ENCODE data around the gene FKRP. TPM values are rescaled to one million over a fixed set of nuclear protein-coding genes. Genes with fewer than 3 reads are reported as not detected.

Gene FKRP
- polyA plus RNA-seq, 1 donor (not counting 4 experiments of a cell fraction or from before 2014, with no cell fraction given): 6.1 TPM

DNA sequence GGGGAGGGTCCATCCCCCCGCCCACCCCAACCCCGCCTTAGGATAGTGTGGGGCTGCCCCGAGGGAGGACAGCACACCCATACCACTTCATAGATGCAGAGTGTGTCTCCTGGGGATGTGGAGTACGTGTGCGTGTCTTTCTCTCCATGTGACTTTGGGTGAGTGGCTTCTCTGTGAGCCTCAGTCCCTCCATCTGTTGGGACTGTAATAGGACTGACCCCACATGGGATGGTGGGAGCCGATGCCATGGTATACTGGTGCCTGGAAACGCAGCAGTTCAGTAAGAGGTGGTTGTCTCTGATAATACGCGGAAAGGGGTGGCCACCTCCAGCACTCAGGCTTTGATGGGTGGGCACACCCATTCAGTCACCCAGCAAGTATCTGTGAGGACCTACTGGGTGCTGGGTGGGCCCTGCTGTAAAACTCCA, 28.1 kb upstream of the FKRP start:
- peaks cover 18 to 28% of the 10 kb centered on the region in 2 experiments for H3K36me3 ChIP-seq (ENCODE audit: control insufficient read depth in 2 of 2, extremely low read depth in 1 of 2, insufficient read depth in 2 of 2, low read length in 2 of 2)
- no peak for FAIRE-seq
- H2AFZ ChIP-seq (ENCODE audit: control insufficient read depth, low read length): no peak overlapping the region
- no peak overlapping the region for H3K27ac ChIP-seq (ENCODE audit: control insufficient read depth, insufficient read depth, low read length)
- no peaks in the 10 kb centered on the region for H3K9me3 ChIP-seq (ENCODE audit: control insufficient read depth, low read depth, low read length)
- H3K79me2 ChIP-seq (ENCODE audit: control insufficient read depth, insufficient read depth, low read length): peaks cover 24% of the 10 kb centered on the region
- DNase-seq (ENCODE audit: low read depth, low spot score): no peak
- no peak overlapping the region for H3K9ac ChIP-seq (ENCODE audit: control insufficient read depth, extremely low read depth, insufficient read depth, low read length)
- peaks cover 17% of the 10 kb centered on the region for H3K4me1 ChIP-seq (ENCODE audit: control insufficient read depth, extremely low read depth, insufficient read depth, low read length)
- dilution Hi-C loops (cut with MboI; ENCODE audit: extremely low pct_ligation_motif_present, low sequenced_read_pairs): no loop called here
- H3K27me3 ChIP-seq (ENCODE audit: control insufficient read depth, extremely low read depth, insufficient read depth, low read length): no peaks in the 10 kb centered on the region
- H4K20me1 ChIP-seq (ENCODE audit: control insufficient read depth, extremely low read depth, insufficient read depth, low read length): peaks cover 2% of the 10 kb centered on the region
- H3K4me2 ChIP-seq (ENCODE audit: control insufficient read depth, extremely low read depth, insufficient read depth, low read depth, low read length): peak overlapping the region; percentile 83
- no peaks in the 10 kb centered on the region for H3K9me1 ChIP-seq (ENCODE audit: control insufficient read depth, extremely low read depth, insufficient read depth, low read length)
- TF ChIP-seq, protein P1, sequence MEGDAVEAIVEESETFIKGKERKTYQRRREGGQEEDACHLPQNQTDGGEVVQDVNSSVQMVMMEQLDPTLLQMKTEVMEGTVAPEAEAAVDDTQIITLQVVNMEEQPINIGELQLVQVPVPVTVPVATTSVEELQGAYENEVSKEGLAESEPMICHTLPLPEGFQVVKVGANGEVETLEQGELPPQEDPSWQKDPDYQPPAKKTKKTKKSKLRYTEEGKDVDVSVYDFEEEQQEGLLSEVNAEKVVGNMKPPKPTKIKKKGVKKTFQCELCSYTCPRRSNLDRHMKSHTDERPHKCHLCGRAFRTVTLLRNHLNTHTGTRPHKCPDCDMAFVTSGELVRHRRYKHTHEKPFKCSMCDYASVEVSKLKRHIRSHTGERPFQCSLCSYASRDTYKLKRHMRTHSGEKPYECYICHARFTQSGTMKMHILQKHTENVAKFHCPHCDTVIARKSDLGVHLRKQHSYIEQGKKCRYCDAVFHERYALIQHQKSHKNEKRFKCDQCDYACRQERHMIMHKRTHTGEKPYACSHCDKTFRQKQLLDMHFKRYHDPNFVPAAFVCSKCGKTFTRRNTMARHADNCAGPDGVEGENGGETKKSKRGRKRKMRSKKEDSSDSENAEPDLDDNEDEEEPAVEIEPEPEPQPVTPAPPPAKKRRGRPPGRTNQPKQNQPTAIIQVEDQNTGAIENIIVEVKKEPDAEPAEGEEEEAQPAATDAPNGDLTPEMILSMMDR (optimal IDR thresholded peaks at IDR 0.05 in 1 of 3, IDR thresholded peaks at IDR 0.05 in 1 of 3, conservative IDR thresholded peaks at IDR 0.05 in 1 of 3; ENCODE audit: extremely low read depth in 1 of 3, insufficient read depth in 2 of 3, low read length in 3 of 3): no peak
- no peak for TF ChIP-seq EZH2 (IDR thresholded peaks at IDR 0.05; ENCODE audit: low read length)
- H3K4me3 ChIP-seq (ENCODE audit: control insufficient read depth in 2 of 3, extremely low read depth in 1 of 3, insufficient read depth in 2 of 3, low read depth in 1 of 3, low read length in 3 of 3): peak overlapping the region in 2 of 3 experiments; percentile 90 to 96

DNA sequence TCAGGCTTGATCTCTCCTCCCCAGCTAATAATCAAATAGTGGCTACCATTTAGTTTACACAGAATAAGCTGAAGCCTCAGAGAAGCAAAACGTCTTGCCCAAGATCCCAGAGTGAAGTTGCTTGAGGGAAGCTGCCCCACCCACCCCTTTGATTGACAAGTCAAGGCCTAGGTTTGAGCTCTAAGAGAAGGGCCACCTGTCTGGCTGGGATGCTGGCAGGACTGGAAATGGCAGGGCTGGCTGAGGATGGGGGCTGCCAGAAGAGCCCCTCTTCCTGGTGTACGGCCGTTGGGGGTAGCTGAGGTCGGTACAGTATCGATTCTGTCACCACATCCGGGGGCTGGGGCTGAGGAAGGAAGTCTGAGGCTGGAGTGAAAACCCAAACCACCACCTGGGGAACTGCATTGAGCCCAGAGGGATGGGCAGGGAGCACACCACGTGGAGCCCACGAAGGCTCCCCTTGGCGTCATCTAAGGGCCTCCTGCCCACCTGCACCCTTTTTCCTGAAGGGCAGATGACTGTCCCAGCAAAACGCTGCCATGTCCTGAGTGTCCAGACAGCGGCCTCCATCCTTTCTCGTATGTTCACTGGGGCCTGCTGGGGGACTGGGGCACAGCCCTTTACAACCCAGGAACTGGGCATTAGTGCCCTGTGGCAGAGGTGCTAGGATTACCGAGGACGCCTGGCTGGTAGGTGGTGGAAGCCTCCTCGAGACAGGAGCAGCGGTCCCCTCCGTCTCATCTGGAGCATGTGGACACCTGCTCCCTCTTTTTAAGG, 27.5 kb upstream of the FKRP start:
- no peak overlapping the region for H3K4me3 ChIP-seq (ENCODE audit: control insufficient read depth in 2 of 3, extremely low read depth in 1 of 3, insufficient read depth in 2 of 3, low read depth in 1 of 3, low read length in 3 of 3)
- no peak overlapping the region for H3K9ac ChIP-seq (ENCODE audit: control insufficient read depth, extremely low read depth, insufficient read depth, low read length)
- H3K79me2 ChIP-seq (ENCODE audit: control insufficient read depth, insufficient read depth, low read length): peaks cover 24% of the 10 kb centered on the region
- H3K4me2 ChIP-seq (ENCODE audit: control insufficient read depth, extremely low read depth, insufficient read depth, low read depth, low read length): peak overlapping the region; percentile 83
- no peak for FAIRE-seq
- no peaks in the 10 kb centered on the region for H3K9me1 ChIP-seq (ENCODE audit: control insufficient read depth, extremely low read depth, insufficient read depth, low read length)
- H3K4me1 ChIP-seq (ENCODE audit: control insufficient read depth, extremely low read depth, insufficient read depth, low read length): peaks cover 17% of the 10 kb centered on the region
- no peaks in the 10 kb centered on the region for H3K9me3 ChIP-seq (ENCODE audit: control insufficient read depth, low read depth, low read length)
- H3K27me3 ChIP-seq (ENCODE audit: control insufficient read depth, extremely low read depth, insufficient read depth, low read length): no peaks in the 10 kb centered on the region
- no peak for DNase-seq (ENCODE audit: low read depth, low spot score)
- no peak for TF ChIP-seq EZH2 (IDR thresholded peaks at IDR 0.05; ENCODE audit: low read length)
- TF ChIP-seq, protein P1 (optimal IDR thresholded peaks at IDR 0.05 in 1 of 3, IDR thresholded peaks at IDR 0.05 in 1 of 3, conservative IDR thresholded peaks at IDR 0.05 in 1 of 3; ENCODE audit: extremely low read depth in 1 of 3, insufficient read depth in 2 of 3, low read length in 3 of 3): no peak
- no peak overlapping the region for H3K27ac ChIP-seq (ENCODE audit: control insufficient read depth, insufficient read depth, low read length)
- no peak overlapping the region for H2AFZ ChIP-seq (ENCODE audit: control insufficient read depth, low read length)
- H4K20me1 ChIP-seq (ENCODE audit: control insufficient read depth, extremely low read depth, insufficient read depth, low read length): peaks cover 2% of the 10 kb centered on the region
- H3K36me3 ChIP-seq (ENCODE audit: control insufficient read depth in 2 of 2, extremely low read depth in 1 of 2, insufficient read depth in 2 of 2, low read length in 2 of 2): peaks cover 20 to 33% of the 10 kb centered on the region in 2 experiments
- dilution Hi-C loops (cut with MboI; ENCODE audit: extremely low pct_ligation_motif_present, low sequenced_read_pairs): no loop called here
